ENCODE measurements around the gene KLHL29.

GRCh38 chr2:23529659-23530058, 144.7 kb downstream of the KLHL29 start:
- TF ChIP-seq POLR2A (IDR thresholded peaks at IDR 0.05; ENCODE audit: extremely low read depth, insufficient read length) (no peak), CTCF (IDR thresholded peaks at IDR 0.05; ENCODE audit: low read depth, low read length) (no peak), MYC (IDR thresholded peaks at IDR 0.05; ENCODE audit: low read depth, low read length) (no peak), MAX (IDR thresholded peaks at IDR 0.05; ENCODE audit: low read depth, low read length) (no peak)

Measured in NB4 (cell line).